IMR-90 (cell line): ENCODE measurements around the gene MOSPD3. TPM values are rescaled to one million over a fixed set of nuclear protein-coding genes. Genes with fewer than 3 reads are reported as not detected.

Source experiments
- ATAC-seq: fragments of 200-7000 bp; cut with Tn5 transposase; 2 replicates; pipeline ENCODE4 v1.9.1; 2020; ENCODE audit warnings: low read depth, mild to moderate bottlenecking, moderate library complexity
- BruUV-seq: library from RNA; stranded (reverse); fragments of 400-500 nt; replicated peaks from 2 replicates; lab custom pipeline; 2021; lab: Mats Ljungman, UMichigan
- CTCF ChIA-PET: fragments of 300-600 bp; formaldehyde crosslinking; extraction: SDS; loops from one replicate; lab custom pipeline; 2021; ENCODE audit warnings: antibody characterized with exemption; lab: Yijun Ruan, JAX
- POLR2A ChIA-PET: fragments of 300-600 bp; sonication (Branson Sonifier 250); formaldehyde crosslinking; loops from one replicate; lab custom pipeline; 2022; ENCODE audit warnings: antibody characterized with exemption; ENCODE audit not compliant: unreplicated experiment; lab: Charles Lee
- DNase-seq: peaks from one replicate; pipeline ENCODE4 v3.0.0; 2013
- H2AFZ ChIP-seq: replicated peaks from 2 replicates; pipeline ENCODE3; 2013; ENCODE audit warnings: low read length, mild to moderate bottlenecking; ENCODE audit not compliant: poor library complexity
- H2AK5ac ChIP-seq: 2 replicates; pipeline ENCODE4 v1.6.1; 2013; ENCODE audit warnings: low read depth, low read length, inconsistent platforms
- H2AK9ac ChIP-seq: replicated peaks from 2 replicates; pipeline ENCODE3; 2013; ENCODE audit warnings: mild to moderate bottlenecking, low read depth, low read length, moderate library complexity; ENCODE audit not compliant: poor library complexity
- H2BK120ac ChIP-seq: 2 replicates; pipeline ENCODE4 v1.6.1; 2013; ENCODE audit warnings: low read depth, low read length, inconsistent platforms
- H2BK15ac ChIP-seq: 3 replicates; pipeline ENCODE4 v1.6.1; 2013; ENCODE audit warnings: low read depth, low read length, inconsistent platforms
- H2BK20ac ChIP-seq: 2 replicates; pipeline ENCODE4 v1.6.1; 2013; ENCODE audit warnings: low read depth, mild to moderate bottlenecking, inconsistent platforms, low read length, moderate library complexity
- H2BK5ac ChIP-seq: 2 replicates; pipeline ENCODE4 v1.6.1; 2013; ENCODE audit warnings: mild to moderate bottlenecking, low read depth, low read length, inconsistent platforms; ENCODE audit not compliant: poor library complexity, severe bottlenecking
- H3K14ac ChIP-seq: replicated peaks from 2 replicates; pipeline ENCODE4 v1.6.1; 2013; ENCODE audit warnings: low read depth, low read length, inconsistent platforms
- H3K18ac ChIP-seq: 2 replicates; pipeline ENCODE4 v1.6.1; 2013; ENCODE audit warnings: low read depth, low read length, control low read depth
- H3K23ac ChIP-seq: 2 replicates; pipeline ENCODE4 v1.6.1; 2013; ENCODE audit warnings: low read depth, low read length, inconsistent platforms
- H3K27ac ChIP-seq: 2 replicates; pipeline ENCODE4 v1.5.1; 2013; ENCODE audit warnings: mild to moderate bottlenecking, control low read depth, low read length; ENCODE audit not compliant: insufficient read depth
- H3K27me3 ChIP-seq: 2 replicates; pipeline ENCODE4 v1.6.1; 2013; ENCODE audit warnings: low read length; ENCODE audit not compliant: control insufficient read depth, insufficient read depth
- H3K36me3 ChIP-seq: 2 replicates; pipeline ENCODE4 v1.6.1; 2013; ENCODE audit warnings: low read length, mixed read lengths; ENCODE audit not compliant: control insufficient read depth, insufficient read depth
- H3K4ac ChIP-seq: 2 replicates; pipeline ENCODE4 v1.6.1; 2013; ENCODE audit warnings: low read depth, low read length, inconsistent platforms
- H3K4me1 ChIP-seq: 2 replicates; pipeline ENCODE4 v1.6.1; 2013; ENCODE audit warnings: low read length, mixed read lengths; ENCODE audit not compliant: control insufficient read depth, insufficient read depth
- H3K4me2 ChIP-seq: 2 replicates; pipeline ENCODE4 v1.6.1; 2013; ENCODE audit warnings: low read depth, mild to moderate bottlenecking, control low read depth, low read length, moderate library complexity
- H3K4me3 ChIP-seq: 2 replicates; pipeline ENCODE4 v1.5.1; 2013; ENCODE audit warnings: low read depth, mild to moderate bottlenecking, control low read depth, low read length, moderate library complexity; ENCODE audit not compliant: insufficient read depth
- H3K56ac ChIP-seq: 2 replicates; pipeline ENCODE4 v1.6.1; 2013; ENCODE audit warnings: low read length, inconsistent platforms; ENCODE audit not compliant: insufficient read depth; ENCODE audit errors: extremely low read depth
- H3K79me1 ChIP-seq, 2 experiments: 2 replicates each; pipeline ENCODE4 v1.6.1; 2013; ENCODE audit warnings: low read length in 2 of 2, inconsistent platforms in 1 of 2, low read depth in 1 of 2
- H3K9ac ChIP-seq: 2 replicates; pipeline ENCODE4 v1.6.1; 2013; ENCODE audit warnings: low read depth, low read length, control low read depth
- H3K9me1 ChIP-seq: 2 replicates; pipeline ENCODE4 v1.6.1; 2013; ENCODE audit warnings: low read length, inconsistent platforms; ENCODE audit not compliant: insufficient read depth
- H3K9me3 ChIP-seq: 2 replicates; pipeline ENCODE4 v1.6.1; 2013; ENCODE audit warnings: low read length; ENCODE audit not compliant: control insufficient read depth, insufficient read depth
- H4K20me1 ChIP-seq: 2 replicates; pipeline ENCODE4 v1.6.1; 2013; ENCODE audit warnings: low read length, inconsistent platforms; ENCODE audit not compliant: insufficient read depth
- H4K5ac ChIP-seq: 2 replicates; pipeline ENCODE4 v1.6.1; 2013; ENCODE audit warnings: mild to moderate bottlenecking, low read depth, low read length, control low read depth
- H4K8ac ChIP-seq, 2 experiments: 2 replicates each; pipeline ENCODE4 v1.6.1; 2013; ENCODE audit warnings: low read depth in 2 of 2, low read length in 2 of 2, control low read depth in 1 of 2, inconsistent platforms in 1 of 2
- H4K91ac ChIP-seq: 2 replicates; pipeline ENCODE4 v1.6.1; 2013; ENCODE audit warnings: low read depth, low read length, inconsistent platforms; ENCODE audit not compliant: insufficient read depth
- CHD1 ChIP-seq: IDR thresholded peaks from 2 replicates; pipeline ENCODE4 v1.6.1; 2012; ENCODE audit warnings: low read depth, low read length, improper control_type of control experiment
- MAFK ChIP-seq: IDR thresholded peaks from 2 replicates; pipeline ENCODE4 v1.6.1; 2012; ENCODE audit warnings: low read depth, low read length, improper control_type of control experiment
- MAZ ChIP-seq: IDR thresholded peaks from 2 replicates; pipeline ENCODE4 v1.6.1; 2012; ENCODE audit warnings: low read depth, mild to moderate bottlenecking, low read length, improper control_type of control experiment, moderate library complexity, borderline replicate concordance
- MXI1 ChIP-seq: IDR thresholded peaks from 2 replicates; pipeline ENCODE4 v1.6.1; 2012; ENCODE audit warnings: low read depth, mild to moderate bottlenecking, low read length, moderate library complexity, borderline replicate concordance
- POLR2A ChIP-seq: IDR thresholded peaks from 2 replicates; pipeline ENCODE4 v1.6.1; 2012; ENCODE audit warnings: mild to moderate bottlenecking, low read depth, low read length
- RAD21 ChIP-seq: IDR thresholded peaks from 2 replicates; pipeline ENCODE4 v1.6.1; 2012; ENCODE audit warnings: low read length, improper control_type of control experiment
- RCOR1 ChIP-seq: IDR thresholded peaks from 2 replicates; pipeline ENCODE4 v1.6.1; 2012; ENCODE audit warnings: mild to moderate bottlenecking, low read length, improper control_type of control experiment; ENCODE audit not compliant: insufficient replicate concordance
- USF2 ChIP-seq: fragments of 150-350 bp; IDR thresholded peaks from 2 replicates; pipeline ENCODE4 v1.6.1; 2017; ENCODE audit warnings: mild to moderate bottlenecking, antibody characterized with exemption, low read length, low read depth
- WGBS, 2 experiments: methylation state at CpG; one replicate each; pipeline versions ENCODE4 v1.1.5 to v1.1.7; 2013; ENCODE audit warnings: missing lambda C conversion rate in 2 of 2; ENCODE audit not compliant: insufficient read length in 1 of 2; ENCODE audit errors: extremely low coverage in 2 of 2; 5-methylcytosine and 5-hydroxymethylcytosine counted together
- dilution Hi-C: fragments of 300-500 bp; cut with HindIII; formaldehyde crosslinking; loops from one replicate; pipeline ENCODE4 v1.14.3; 2018; ENCODE audit warnings: low sequenced_read_pairs; ENCODE audit not compliant: unreplicated experiment
- in situ Hi-C: fragments of 300-500 bp; cut with MboI; formaldehyde crosslinking; loops from 3 replicates; pipeline ENCODE4 v1.14.3; 2019; ENCODE audit warnings: low sequenced_read_pairs, inconsistent platforms, mixed read lengths
- intact Hi-C: fragments of 100-400 bp; cut with micrococcal nuclease; formaldehyde crosslinking; loops from 2 replicates; pipeline ENCODE4 v1.10.0; 2022
- polyA plus RNA-seq, 3 experiments: library from polyadenylated mRNA; depleted of rRNA; stranded (reverse); fragments of >200 nt; gene quantifications; 2 replicates each; pipeline ENCODE4 v1.2.3, GENCODE V29; 2012; ENCODE audit warnings: low replicate concordance in 1 of 3
- total RNA-seq: library from RNA; depleted of rRNA; stranded (reverse); fragments of >200 nt; gene quantifications from 2 replicates; pipeline ENCODE4 v1.2.3, GENCODE V29; 2012

MOSPD3 gene
- total and polyA plus RNA-seq, 2 of the 4 experiments (the other 2 are of a cell fraction) = 2.3 to 30.0 TPM

GRCh38 chr7:100623951-100624824 lies 11.8 kb downstream of the MOSPD3 start:
- Histone ChIP-seq H3K79me1 (no peaks in the 10 kb centered on the region), H2BK20ac (no peak overlapping the region), H3K4me2 (no peak overlapping the region), H3K9me3 (no peaks in the 10 kb centered on the region), H3K18ac (no peak overlapping the region), H3K14ac (no peak overlapping the region), H2AK5ac (no peak overlapping the region), H2AK9ac (no peak overlapping the region), H4K20me1 (no peaks in the 10 kb centered on the region; the same call in 1 of the 2 replicates), H4K5ac (no peak overlapping the region), H2BK15ac (no peak overlapping the region), H3K9ac (no peak overlapping the region), H3K4me3 (no peak overlapping the region), H3K4me1 (no peaks in the 10 kb centered on the region), H3K27ac (no peak overlapping the region), H3K9me1 (peaks cover 7% of the 10 kb centered on the region), H3K23ac (no peak overlapping the region), H3K56ac (no peak overlapping the region), H3K27me3 (no peaks in the 10 kb centered on the region), H3K4ac (no peak overlapping the region), H4K8ac (no peak overlapping the region), H3K36me3 (peaks cover 4% of the 10 kb centered on the region), H2BK120ac (no peak overlapping the region), H4K91ac (no peak overlapping the region), H2AFZ (no peak overlapping the region), H2BK5ac (no peak overlapping the region)
- ATAC-seq (no peak), DNase-seq (no peak)
- POLR2A ChIA-PET = interaction anchor here (0.5 kb wide), 1 partner anchor 22 kb away, joined by 4 read pairs; the partner anchor contains the start of gene PCOLCE
- intact Hi-C loops (no loop called here), in situ Hi-C loops (no loop called here), dilution Hi-C loops (no loop called here)
- BruUV-seq = no TSS peak
- CTCF ChIA-PET = no interaction called here
- 83% methylated on average over 5 of the region's 15 CpGs; no CpG with 5 or more reads in 1 of the 2 experiments for WGBS, 2 experiments
- TF ChIP-seq RCOR1 (no peak), RAD21 (no peak), MAFK (no peak), USF2 (no peak), MXI1 (no peak), CHD1 (no peak), MAZ (no peak), POLR2A (no peak)
